CD4-positive, alpha-beta T cell (primary cell): ENCODE results near the gene UGT2B7. TPM values are rescaled to one million over a fixed set of nuclear protein-coding genes. Genes with fewer than 3 reads are reported as not detected.
"Not testable (repeated sequence)": the region's sequence is repeated elsewhere in the genome, so short reads cannot be mapped to it uniquely, and the experiment has no call there.

Experiments used
- ATAC-seq: fragments of 200-7000 bp; cut with Tn5 transposase; one replicate; pipeline ENCODE4 v1.10.0; 2022; ENCODE audit warnings: mild to moderate bottlenecking; ENCODE audit not compliant: poor library complexity
- CTCF ChIA-PET: fragments of 350-600 bp; sonication (Branson Sonifier 250); formaldehyde crosslinking; loops from one replicate; lab custom pipeline; 2021; ENCODE audit warnings: antibody characterized with exemption, inconsistent platforms; lab: Charles Lee
- POLR2A ChIA-PET: fragments of 350-600 bp; sonication (Branson Sonifier 250); formaldehyde crosslinking; loops from one replicate; lab custom pipeline; 2021; ENCODE audit warnings: antibody characterized with exemption, inconsistent platforms; lab: Charles Lee
- DNase-seq, 14 experiments: peaks; one replicate each; pipeline ENCODE4 v3.0.0-alpha.2; 2013 to 2020; ENCODE audit warnings: mixed read lengths in 2 of 14
- H3K27ac ChIP-seq, 2 donors: one replicate each; pipeline versions ENCODE4 v1.5.1 to v1.7.0; 2013; ENCODE audit warnings: low read length in 2 of 2, low read depth in 1 of 2, mild to moderate bottlenecking in 1 of 2
- H3K27me3 ChIP-seq, 2 experiments: 1 replicate in 1 of 2; 2 replicates in 1 of 2; pipeline versions ENCODE4 v1.6.1 to v1.7.0; 2013; ENCODE audit warnings: low read length in 2 of 2, control low read depth in 1 of 2, mild to moderate bottlenecking in 1 of 2, moderate library complexity in 1 of 2; ENCODE audit not compliant: insufficient read depth in 2 of 2, control insufficient read depth in 1 of 2
- H3K36me3 ChIP-seq: one replicate; pipeline ENCODE4 v1.6.1; 2013; ENCODE audit warnings: low read length, control low read depth; ENCODE audit not compliant: insufficient read depth
- H3K4me1 ChIP-seq: one replicate; pipeline ENCODE4 v1.6.1; 2013; ENCODE audit warnings: low read length, control low read depth; ENCODE audit not compliant: insufficient read depth
- H3K4me3 ChIP-seq: one replicate; pipeline ENCODE4 v1.5.1; 2013; ENCODE audit warnings: mild to moderate bottlenecking, low read length, moderate library complexity
- H3K9me3 ChIP-seq, 2 experiments: 1 replicate in 1 of 2; 2 replicates in 1 of 2; pipeline versions ENCODE4 v1.6.1 to v1.7.0; 2013; ENCODE audit warnings: low read length in 2 of 2, mild to moderate bottlenecking in 2 of 2, control low read depth in 1 of 2, moderate library complexity in 1 of 2; ENCODE audit not compliant: control insufficient read depth in 1 of 2, insufficient read depth in 1 of 2
- H3K27ac Mint-ChIP-seq: one replicate; pipeline ENCODE4 v1.8.0; 2020; ENCODE audit warnings: mixed read lengths
- H3K27me3 Mint-ChIP-seq: one replicate; pipeline ENCODE4 v1.8.0; 2021; ENCODE audit warnings: mixed read lengths
- H3K36me3 Mint-ChIP-seq: one replicate; pipeline ENCODE4 v1.8.0; 2021; ENCODE audit warnings: low read depth, mixed read lengths
- H3K4me1 Mint-ChIP-seq: one replicate; pipeline ENCODE4 v1.8.0; 2021; ENCODE audit warnings: low read depth, mixed read lengths
- H3K4me3 Mint-ChIP-seq: one replicate; pipeline ENCODE4 v1.8.0; 2020; ENCODE audit warnings: mild to moderate bottlenecking, mixed read lengths
- H3K9me3 Mint-ChIP-seq: one replicate; pipeline ENCODE4 v1.8.0; 2020; ENCODE audit warnings: mixed read lengths
- CTCF ChIP-seq: fragments of 200-600 bp; IDR thresholded peaks from one replicate; pipeline ENCODE4 v1.8.0; 2022; ENCODE audit warnings: antibody characterized with exemption, mild to moderate bottlenecking
- intact Hi-C, 2 experiments: fragments of 100-400 bp; cut with DNase I in 1 of 2; cut with micrococcal nuclease in 1 of 2; formaldehyde crosslinking; loops; one replicate each; pipeline versions ENCODE4 v1.15.1 to v1.9.0; 2023 to 2025; cut with DNase I, micrococcal nuclease
- total RNA-seq, 174 experiments: library from RNA in 2 of 174; stranded (reverse) in 2 of 174; gene quantifications; one replicate each; pipeline ENCODE4 v1.2.3 and lab custom pipeline; 2021 to 2026

The UGT2B7 gene
- total RNA-seq, 2 experiments from 2014 or later = not detected

GRCh38 chr4:69051576-69051943 is 44.7 kb upstream of the UGT2B7 start:
- no peaks in the 10 kb centered on the region for H3K27me3 Mint-ChIP-seq
- Histone ChIP-seq H3K4me1 (no peaks in the 10 kb centered on the region), H3K36me3 (no peaks in the 10 kb centered on the region), H3K27ac (no peak overlapping the region), H3K27me3 (no peaks in the 10 kb centered on the region), H3K4me3 (no peak overlapping the region), H3K9me3 (no peaks in the 10 kb centered on the region)
- H3K4me1 Mint-ChIP-seq = no peaks in the 10 kb centered on the region
- ChIA-PET CTCF (no interaction called here), POLR2A (no interaction called here)
- no peak overlapping the region for H3K27ac Mint-ChIP-seq
- no peak for DNase-seq
- no peak for ATAC-seq
- intact Hi-C loops = no loop called here
- no peak for TF ChIP-seq CTCF
- no peak overlapping the region for H3K4me3 Mint-ChIP-seq
- no peaks in the 10 kb centered on the region for H3K36me3 Mint-ChIP-seq
- no peaks in the 10 kb centered on the region for H3K9me3 Mint-ChIP-seq

- H3K9me3 Mint-ChIP-seq, H3K9me3 ChIP-seq, H3K27me3 Mint-ChIP-seq, CTCF ChIA-PET, DNase-seq, H3K36me3 Mint-ChIP-seq, H3K27ac Mint-ChIP-seq, H3K27ac ChIP-seq, H3K36me3 ChIP-seq, H3K4me3 Mint-ChIP-seq, H3K4me3 ChIP-seq, intact Hi-C loops, ATAC-seq, POLR2A ChIA-PET, H3K4me1 Mint-ChIP-seq, H3K4me1 ChIP-seq, H3K27me3 ChIP-seq: not testable (repeated sequence)
Measured at GRCh38 chr4:69053309-69053885, 42.9 kb upstream of the UGT2B7 start.

GRCh38 chr4:69054033-69054432 is 42.2 kb upstream of the UGT2B7 start:
- H3K36me3 ChIP-seq, H3K27me3 Mint-ChIP-seq, POLR2A ChIA-PET, H3K27ac Mint-ChIP-seq, H3K27ac ChIP-seq, H3K36me3 Mint-ChIP-seq, H3K27me3 ChIP-seq, H3K4me1 Mint-ChIP-seq, H3K9me3 Mint-ChIP-seq, H3K9me3 ChIP-seq, ATAC-seq, CTCF ChIA-PET, H3K4me1 ChIP-seq, DNase-seq, H3K4me3 ChIP-seq, H3K4me3 Mint-ChIP-seq, intact Hi-C loops: not testable (repeated sequence)

GRCh38 chr4:69054578-69055200 is 41.6 kb upstream of the UGT2B7 start:
- intact Hi-C loops = no loop called here
- Mint-ChIP-seq H3K36me3 (no peaks in the 10 kb centered on the region), H3K9me3 (no peaks in the 10 kb centered on the region), H3K4me1 (no peaks in the 10 kb centered on the region), H3K4me3 (no peak overlapping the region), H3K27me3 (no peaks in the 10 kb centered on the region), H3K27ac (no peak overlapping the region)
- no peak for DNase-seq
- Histone ChIP-seq H3K9me3 (peaks cover 0 to 6% of the 10 kb centered on the region in 2 experiments), H3K27me3 (no peaks in the 10 kb centered on the region), H3K4me1 (no peaks in the 10 kb centered on the region), H3K36me3 (no peaks in the 10 kb centered on the region), H3K27ac (no peak overlapping the region), H3K4me3 (no peak overlapping the region)
- POLR2A ChIA-PET = no interaction called here
- no peak for ATAC-seq
- TF ChIP-seq CTCF = no peak
- CTCF ChIA-PET = interaction anchor here (0.6 kb wide), 1 partner anchor 42 kb away, joined by 3 read pairs; no protein-coding TSS in a partner anchor
